Measurements from ENCODE around the gene NOL4L. TPM values are rescaled to one million over a fixed set of nuclear protein-coding genes. Genes with fewer than 3 reads are reported as not detected.

NOL4L gene
- total RNA-seq, 2 donors from 2014 or later: 39.6 to 50.7 TPM

DNA sequence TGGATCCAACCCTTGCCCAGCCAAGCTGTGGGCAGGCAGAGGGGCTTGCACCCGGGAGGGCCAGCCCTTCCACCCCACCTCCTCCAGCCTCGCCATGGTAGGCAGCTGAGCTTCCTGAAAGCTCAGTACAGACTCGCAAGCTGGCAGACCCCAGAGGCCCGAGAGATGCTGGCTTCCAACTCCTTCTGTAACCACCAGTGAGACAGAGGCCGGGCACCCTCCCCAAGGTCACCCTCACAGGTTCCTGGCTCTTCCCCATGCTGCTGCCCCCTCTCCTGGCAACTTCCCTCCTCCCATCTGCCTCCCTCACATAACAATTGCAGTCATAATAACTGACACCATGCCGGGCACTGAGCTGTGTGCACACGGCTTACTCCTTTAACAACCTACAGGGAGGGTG is 26.2 kb upstream of the NOL4L start:
- Histone ChIP-seq H3K4me3 (ENCODE audit: low read length) (no peak overlapping the region), H3K27ac (ENCODE audit: low read depth, low read length) (no peak overlapping the region), H3K27me3 (ENCODE audit: control insufficient read depth, insufficient read depth, low read length, poor library complexity, severe bottlenecking) (no peaks in the 10 kb centered on the region), H3K9me3 (ENCODE audit: control insufficient read depth, low read length) (no peaks in the 10 kb centered on the region), H3K36me3 (ENCODE audit: control insufficient read depth, insufficient read depth, low read length) (no peaks in the 10 kb centered on the region), H3K4me1 (ENCODE audit: control insufficient read depth, insufficient read depth, low read length) (no peaks in the 10 kb centered on the region), H3K9ac (ENCODE audit: extremely low read depth, low read length, poor library complexity, severe bottlenecking) (no peak overlapping the region)
- peaks cover 6% of the 10 kb centered on the region for H3K4me1 Mint-ChIP-seq
- DNase-seq: no peak
- TF ChIP-seq, protein P1, sequence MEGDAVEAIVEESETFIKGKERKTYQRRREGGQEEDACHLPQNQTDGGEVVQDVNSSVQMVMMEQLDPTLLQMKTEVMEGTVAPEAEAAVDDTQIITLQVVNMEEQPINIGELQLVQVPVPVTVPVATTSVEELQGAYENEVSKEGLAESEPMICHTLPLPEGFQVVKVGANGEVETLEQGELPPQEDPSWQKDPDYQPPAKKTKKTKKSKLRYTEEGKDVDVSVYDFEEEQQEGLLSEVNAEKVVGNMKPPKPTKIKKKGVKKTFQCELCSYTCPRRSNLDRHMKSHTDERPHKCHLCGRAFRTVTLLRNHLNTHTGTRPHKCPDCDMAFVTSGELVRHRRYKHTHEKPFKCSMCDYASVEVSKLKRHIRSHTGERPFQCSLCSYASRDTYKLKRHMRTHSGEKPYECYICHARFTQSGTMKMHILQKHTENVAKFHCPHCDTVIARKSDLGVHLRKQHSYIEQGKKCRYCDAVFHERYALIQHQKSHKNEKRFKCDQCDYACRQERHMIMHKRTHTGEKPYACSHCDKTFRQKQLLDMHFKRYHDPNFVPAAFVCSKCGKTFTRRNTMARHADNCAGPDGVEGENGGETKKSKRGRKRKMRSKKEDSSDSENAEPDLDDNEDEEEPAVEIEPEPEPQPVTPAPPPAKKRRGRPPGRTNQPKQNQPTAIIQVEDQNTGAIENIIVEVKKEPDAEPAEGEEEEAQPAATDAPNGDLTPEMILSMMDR (conservative IDR thresholded peaks at IDR 0.05): no peak
- H3K4me3 Mint-ChIP-seq: no peak overlapping the region
- H3K9me3 Mint-ChIP-seq: no peaks in the 10 kb centered on the region
- WGBS, 2 experiments (ENCODE audit: insufficient coverage in 1 of 2, insufficient read length in 1 of 2): 80 to 83% methylated on average over 1 to 7 of the region's 7 CpGs
- no peak overlapping the region for H3K27ac Mint-ChIP-seq
- H3K36me3 Mint-ChIP-seq (ENCODE audit: low read depth): no peaks in the 10 kb centered on the region
- peaks cover 2% of the 10 kb centered on the region for H3K27me3 Mint-ChIP-seq (ENCODE audit: insufficient read depth)

DNA sequence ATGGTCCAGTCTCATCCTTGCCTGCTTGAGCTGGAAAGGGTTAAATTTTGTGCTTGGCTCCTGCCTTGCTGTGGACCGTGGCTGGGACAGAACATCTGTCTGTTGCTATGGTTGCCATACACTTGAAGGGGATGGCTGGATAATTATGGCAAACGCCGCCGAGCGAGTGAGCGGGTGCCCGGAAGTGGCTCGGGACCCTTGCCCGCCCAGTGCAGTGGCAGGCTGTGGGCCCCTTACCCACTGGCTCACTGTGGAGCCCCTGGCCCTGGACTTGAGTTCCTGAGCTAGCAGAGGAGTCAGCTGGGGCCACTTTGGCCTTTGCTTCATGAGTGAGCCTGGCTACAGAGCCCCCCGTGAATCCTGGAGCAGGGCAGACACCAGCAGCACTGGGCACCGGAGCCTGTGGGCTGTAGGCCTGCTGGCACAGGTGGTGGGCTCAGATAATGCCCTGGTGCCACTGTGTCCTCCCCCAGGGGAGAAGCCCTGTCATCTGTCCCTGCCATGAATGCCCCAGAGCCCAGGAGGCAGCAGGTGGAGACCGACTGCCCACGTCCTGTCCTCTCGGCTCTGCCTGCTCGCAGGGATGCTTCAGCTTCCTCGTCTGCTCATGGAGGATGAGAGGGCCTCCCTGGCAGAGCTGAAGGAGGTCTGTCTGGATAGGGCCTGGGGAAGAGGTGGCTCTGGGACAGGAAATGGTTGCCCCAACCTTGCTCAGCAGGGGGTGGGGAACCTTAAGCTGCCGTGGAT is 25.5 kb upstream of the NOL4L start:
- H3K27ac ChIP-seq (ENCODE audit: low read depth, low read length): no peak overlapping the region
- no peaks in the 10 kb centered on the region for H3K27me3 ChIP-seq (ENCODE audit: control insufficient read depth, insufficient read depth, low read length, poor library complexity, severe bottlenecking)
- Mint-ChIP-seq H3K4me1 (peaks cover 6% of the 10 kb centered on the region), H3K27me3 (ENCODE audit: insufficient read depth) (no peaks in the 10 kb centered on the region), H3K36me3 (ENCODE audit: low read depth) (no peaks in the 10 kb centered on the region), H3K4me3 (no peak overlapping the region), H3K27ac (no peak overlapping the region), H3K9me3 (no peaks in the 10 kb centered on the region)
- DNase-seq: peak; percentile 50
- H3K4me1 ChIP-seq (ENCODE audit: control insufficient read depth, insufficient read depth, low read length): no peaks in the 10 kb centered on the region
- no peak overlapping the region for H3K9ac ChIP-seq (ENCODE audit: extremely low read depth, low read length, poor library complexity, severe bottlenecking)
- H3K9me3 ChIP-seq (ENCODE audit: control insufficient read depth, low read length): no peaks in the 10 kb centered on the region
- TF ChIP-seq, protein P1 (conservative IDR thresholded peaks at IDR 0.05): no peak
- WGBS, 2 experiments (ENCODE audit: insufficient coverage in 1 of 2, insufficient read length in 1 of 2): 76 to 89% methylated on average over 15 to 17 of the region's 17 CpGs
- no peak overlapping the region for H3K4me3 ChIP-seq (ENCODE audit: low read length)
- H3K36me3 ChIP-seq (ENCODE audit: control insufficient read depth, insufficient read depth, low read length): no peaks in the 10 kb centered on the region

DNA sequence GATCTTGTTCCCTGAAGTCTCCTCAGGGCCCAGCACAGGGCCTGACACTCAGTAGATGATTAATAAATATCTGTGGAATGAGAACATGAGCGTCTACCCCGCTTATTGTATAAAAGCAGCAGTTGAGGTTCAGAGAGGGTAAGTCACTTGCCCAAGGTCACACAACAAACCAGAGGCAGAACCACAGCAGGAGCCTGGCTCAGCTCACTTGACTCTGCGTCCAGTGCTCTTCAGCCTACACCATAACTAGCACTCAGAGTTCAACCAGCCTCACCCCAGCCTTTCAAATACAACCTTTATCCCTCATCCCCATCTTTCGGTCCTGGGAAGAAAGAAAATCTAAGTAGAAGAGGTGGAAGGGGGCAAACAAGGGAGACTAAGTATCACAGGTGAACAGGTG is 24.9 kb upstream of the NOL4L start:
- Mint-ChIP-seq H3K27me3 (ENCODE audit: insufficient read depth) (peaks cover 2% of the 10 kb centered on the region), H3K36me3 (ENCODE audit: low read depth) (no peaks in the 10 kb centered on the region), H3K4me3 (no peak overlapping the region), H3K9me3 (no peaks in the 10 kb centered on the region), H3K27ac (no peak overlapping the region), H3K4me1 (peaks cover 9% of the 10 kb centered on the region)
- Histone ChIP-seq H3K4me1 (ENCODE audit: control insufficient read depth, insufficient read depth, low read length) (peaks cover 2% of the 10 kb centered on the region), H3K9me3 (ENCODE audit: control insufficient read depth, low read length) (no peaks in the 10 kb centered on the region), H3K4me3 (ENCODE audit: low read length) (no peak overlapping the region), H3K27me3 (ENCODE audit: control insufficient read depth, insufficient read depth, low read length, poor library complexity, severe bottlenecking) (no peaks in the 10 kb centered on the region), H3K36me3 (ENCODE audit: control insufficient read depth, insufficient read depth, low read length) (no peaks in the 10 kb centered on the region), H3K27ac (ENCODE audit: low read depth, low read length) (no peak overlapping the region), H3K9ac (ENCODE audit: extremely low read depth, low read length, poor library complexity, severe bottlenecking) (no peak overlapping the region)
- DNase-seq: no peak
- 96% methylated on average over 4 of the region's 4 CpGs; no CpG with 5 or more reads in 1 of the 2 experiments for WGBS, 2 experiments (ENCODE audit: insufficient coverage in 1 of 2, insufficient read length in 1 of 2)
- TF ChIP-seq, protein P1 (conservative IDR thresholded peaks at IDR 0.05): no peak

Measured in endodermal cell (in vitro differentiated cells).